Stimulated activated CD8-positive, alpha-beta memory T cell treated with anti-CD3 and anti-CD28 coated beads, Interleukin-2, amount 100 ng/mL, for 48 hours (primary cell): ENCODE measurements around the gene CLIC6.

Experiments used
- DNase-seq, 2 donors: peaks; one replicate each; pipeline ENCODE4 v3.0.0-alpha.2; 2020; ENCODE audit warnings: low read depth in 2 of 2

The CLIC6 gene

DNA sequence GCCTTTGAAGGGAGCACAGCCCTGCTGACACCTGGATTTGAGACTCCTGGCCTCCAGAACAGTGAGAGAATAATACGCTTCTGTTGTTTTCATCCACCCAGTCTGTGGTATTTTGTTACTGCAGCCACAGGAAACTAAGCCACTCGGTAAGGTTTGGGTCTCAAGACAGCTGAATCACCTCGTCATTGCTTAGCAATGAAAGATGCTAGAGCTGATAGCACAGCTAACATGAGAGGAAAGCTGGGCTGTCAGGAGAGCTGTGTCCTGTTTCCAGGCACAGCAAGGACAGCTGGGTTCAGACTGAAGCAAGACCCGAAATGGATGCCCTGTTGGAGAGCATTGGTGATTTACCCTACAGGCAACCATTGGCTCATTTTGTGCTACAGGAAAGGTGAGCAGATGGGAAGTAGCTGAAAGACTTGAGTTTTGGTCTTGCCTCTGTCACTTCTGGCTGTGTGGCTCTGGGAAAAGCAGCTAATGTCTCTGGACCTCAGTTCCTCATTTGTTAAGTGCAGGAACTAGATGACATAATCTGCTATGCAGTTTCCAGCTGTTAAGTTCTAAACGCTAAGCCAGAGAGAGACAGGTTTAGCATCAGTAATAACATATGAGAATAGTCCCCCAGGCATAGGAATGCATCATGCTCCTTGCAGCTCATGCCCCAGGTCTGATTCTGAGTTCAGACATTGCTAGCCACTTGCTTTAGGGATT is 58.0 kb downstream of the CLIC6 start:
- DNase-seq = no peak

DNA sequence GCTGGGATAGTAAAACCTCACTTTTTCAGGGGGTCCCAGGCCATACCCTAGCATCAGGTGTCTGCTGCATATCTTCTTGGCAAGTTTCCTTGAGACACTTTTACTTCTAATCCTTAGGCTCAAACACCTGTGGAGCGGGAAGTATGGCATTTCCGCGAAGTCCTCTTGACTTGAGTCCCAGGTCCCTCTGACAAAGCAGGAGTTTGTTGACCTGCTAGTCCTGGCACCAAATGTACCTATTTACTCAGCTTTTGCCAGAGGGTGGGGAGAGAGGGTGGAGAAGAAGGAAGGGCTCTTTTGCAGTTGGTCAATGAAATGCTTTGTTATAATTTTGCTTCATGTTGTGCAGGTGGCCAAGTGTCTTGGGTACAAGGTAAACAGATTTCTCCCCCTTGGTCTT is 59.7 kb downstream of the CLIC6 start:
- no peak for DNase-seq

DNA sequence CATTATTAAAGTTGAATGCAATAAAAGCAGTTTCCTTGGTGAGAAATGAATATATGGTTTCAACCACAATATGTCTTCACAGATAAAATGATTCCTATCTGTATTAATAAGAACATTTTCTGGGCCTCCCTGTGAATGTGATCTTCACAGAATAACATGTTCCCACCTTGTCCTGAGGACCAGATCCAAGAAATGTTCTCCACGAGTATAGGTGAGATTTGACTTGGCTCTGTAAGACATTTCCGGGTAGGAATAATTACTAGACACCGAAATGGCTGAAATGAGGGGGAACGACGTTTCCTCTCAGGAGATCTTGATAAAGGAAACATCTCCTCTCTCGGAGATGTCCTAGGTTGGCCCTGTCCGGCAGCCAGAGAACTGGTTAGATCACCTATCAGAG is 61.4 kb downstream of the CLIC6 start:
- no peak for DNase-seq

DNA sequence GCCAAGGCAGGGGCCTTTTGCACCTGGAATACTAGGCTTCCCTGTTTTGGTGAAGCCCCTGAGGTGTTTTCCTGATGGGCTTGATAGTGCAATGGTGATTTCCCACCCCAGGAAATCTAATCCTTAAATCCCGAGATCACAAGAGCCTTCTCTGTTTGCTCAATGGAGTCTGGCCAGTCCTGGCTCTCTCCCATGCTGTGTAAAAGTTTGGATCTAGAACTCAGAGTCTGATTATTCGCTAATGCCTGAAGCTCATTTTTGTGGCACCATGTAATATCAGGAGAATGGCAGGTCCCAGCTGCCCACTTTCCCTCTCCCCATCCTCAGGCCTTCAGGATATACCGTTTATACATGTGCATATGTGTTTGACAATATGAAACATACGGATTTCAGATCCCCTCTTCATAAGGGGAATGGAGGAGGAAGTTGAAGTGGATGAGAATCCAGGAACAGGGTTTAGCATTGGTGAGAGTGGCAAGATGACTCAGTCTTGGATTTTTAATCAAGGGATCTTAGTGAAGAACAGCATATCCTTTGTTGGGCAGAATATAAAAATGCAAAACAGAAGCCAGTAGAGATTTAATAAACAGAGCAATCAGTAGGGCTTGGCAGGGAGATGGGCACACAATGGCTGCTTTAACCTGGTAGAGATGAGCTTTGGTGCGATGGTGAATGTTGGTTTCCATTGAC is 62.1 kb downstream of the CLIC6 start:
- DNase-seq = no peak

DNA sequence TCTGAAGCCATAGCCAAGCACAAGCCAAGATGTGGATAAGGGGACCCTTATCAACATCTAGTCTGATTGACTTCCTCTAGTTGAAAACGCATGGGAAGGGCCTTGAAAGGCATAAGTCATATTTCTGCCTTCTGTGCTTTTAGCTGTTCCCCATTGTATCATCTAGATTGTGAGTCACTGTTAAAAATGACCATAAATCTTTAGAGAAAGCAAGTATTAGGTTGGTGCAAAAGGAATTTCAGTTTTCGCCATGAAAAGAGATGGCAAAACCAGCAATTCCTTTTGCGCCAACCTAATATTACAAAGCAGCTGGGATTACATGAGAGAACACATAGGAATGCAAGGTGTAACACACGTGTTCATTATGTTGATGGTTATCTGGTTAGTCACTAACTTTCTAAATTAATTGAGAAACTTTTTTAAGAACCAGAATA is 63.6 kb downstream of the CLIC6 start:
- DNase-seq = no peak

DNA sequence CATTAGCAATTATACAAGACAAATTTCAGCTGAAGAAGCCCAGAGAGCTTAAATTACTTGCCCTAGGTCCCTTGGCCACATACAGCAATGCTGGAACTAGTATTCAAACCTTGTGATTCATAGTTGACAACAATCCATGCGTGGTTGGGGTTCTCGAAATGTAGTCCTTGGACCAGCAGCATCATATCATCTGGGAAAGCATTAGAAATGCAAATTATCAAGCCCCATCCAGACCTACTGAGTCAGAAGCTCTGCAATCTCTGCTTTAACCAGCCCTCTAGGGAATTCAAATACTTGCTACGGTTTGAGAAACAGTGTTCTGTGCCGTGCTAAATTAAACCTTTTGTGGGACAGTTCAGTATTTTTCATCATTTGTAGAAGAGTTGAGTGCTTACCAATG is 65.1 kb downstream of the CLIC6 start:
- DNase-seq = no peak

DNA sequence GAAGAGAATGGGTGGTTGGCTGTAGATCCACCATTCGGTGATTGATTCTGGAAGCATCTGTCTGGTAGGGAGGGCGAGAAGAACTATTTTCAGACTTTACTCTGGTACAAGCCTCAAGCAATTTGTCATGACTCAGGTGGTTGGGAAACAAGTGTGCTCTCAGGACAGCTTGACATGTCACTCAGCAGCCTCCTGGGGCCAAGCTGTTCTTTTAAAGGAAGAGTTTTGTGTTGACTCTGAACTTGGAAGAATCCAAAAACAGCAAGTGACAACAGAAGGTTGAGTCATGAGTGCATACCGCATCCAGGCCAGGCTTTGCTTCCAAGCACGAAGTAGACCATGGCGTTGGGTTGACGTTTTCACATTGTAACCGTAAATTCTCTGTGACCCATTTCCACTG is 65.9 kb downstream of the CLIC6 start:
- DNase-seq = no peak

DNA sequence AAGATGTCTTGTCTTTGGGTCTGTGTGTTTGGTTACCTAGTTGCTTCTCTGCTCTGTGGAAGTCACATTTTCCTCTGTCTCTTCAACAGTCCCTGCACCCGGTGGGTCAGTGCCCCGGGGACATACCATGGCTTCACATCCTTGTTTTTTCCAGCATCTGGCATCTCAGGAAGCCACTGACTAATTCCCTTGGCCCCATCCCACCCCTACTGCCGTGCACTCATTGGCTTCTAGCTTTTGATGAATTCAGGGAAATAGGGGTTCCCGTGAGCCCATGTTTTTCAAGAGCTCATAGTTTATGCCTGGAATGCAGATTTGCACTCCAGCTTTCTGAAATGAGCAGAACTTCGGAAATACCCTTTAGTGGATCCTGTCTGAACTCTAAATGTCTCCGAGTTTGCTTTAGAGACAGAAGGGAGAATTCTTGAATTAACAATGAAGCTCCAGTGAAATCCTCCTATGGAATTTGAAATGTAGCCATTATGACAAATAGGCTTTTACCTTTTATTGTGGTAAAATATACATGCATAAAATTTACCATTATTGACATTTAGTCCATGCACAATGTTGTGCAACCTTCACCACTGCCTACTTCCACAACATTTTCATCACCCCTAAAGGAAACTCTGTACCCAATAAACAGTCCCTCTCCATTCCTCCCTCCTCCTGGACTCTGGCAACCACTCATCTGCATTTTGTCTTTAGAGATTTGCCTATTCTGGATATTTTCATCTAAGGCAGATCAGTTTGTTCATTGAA is 67.5 kb downstream of the CLIC6 start:
- DNase-seq = no peak

DNA sequence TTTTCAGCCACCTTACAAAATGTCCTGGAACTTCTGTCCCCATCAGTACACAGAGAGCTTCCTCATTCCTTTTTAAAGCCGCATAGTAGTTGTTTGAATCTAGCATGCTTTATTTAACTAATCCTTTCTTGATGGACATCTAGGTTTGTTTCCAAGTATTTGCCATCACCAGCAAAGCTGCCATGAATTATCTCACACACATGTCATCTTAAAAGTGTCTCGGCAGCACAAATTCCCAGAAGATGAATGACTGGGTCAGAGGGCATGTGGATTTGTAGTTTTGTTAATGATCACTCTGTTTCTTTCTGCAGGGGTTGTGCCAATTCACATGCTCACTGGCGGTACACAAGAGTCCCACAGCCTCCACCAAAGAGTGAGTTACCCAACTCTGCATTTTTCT is 68.3 kb downstream of the CLIC6 start:
- DNase-seq = no peak

DNA sequence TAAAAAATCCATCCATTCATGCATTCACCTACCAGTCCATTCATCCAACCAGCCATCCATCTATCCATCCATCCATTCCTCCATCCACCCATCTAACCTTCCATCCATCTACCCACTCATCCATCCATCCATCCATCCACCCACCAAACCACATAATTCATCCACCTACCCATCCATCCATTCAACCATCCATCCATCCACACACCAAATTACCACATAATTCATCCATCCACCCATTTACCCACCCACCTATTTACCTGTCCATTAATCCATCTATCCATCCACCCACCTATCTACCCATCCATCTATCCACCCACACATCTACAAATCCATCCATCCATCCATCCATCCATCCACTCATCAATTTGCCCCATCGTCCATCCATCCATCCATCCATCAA is 71.4 kb downstream of the CLIC6 start:
- DNase-seq = no peak

DNA sequence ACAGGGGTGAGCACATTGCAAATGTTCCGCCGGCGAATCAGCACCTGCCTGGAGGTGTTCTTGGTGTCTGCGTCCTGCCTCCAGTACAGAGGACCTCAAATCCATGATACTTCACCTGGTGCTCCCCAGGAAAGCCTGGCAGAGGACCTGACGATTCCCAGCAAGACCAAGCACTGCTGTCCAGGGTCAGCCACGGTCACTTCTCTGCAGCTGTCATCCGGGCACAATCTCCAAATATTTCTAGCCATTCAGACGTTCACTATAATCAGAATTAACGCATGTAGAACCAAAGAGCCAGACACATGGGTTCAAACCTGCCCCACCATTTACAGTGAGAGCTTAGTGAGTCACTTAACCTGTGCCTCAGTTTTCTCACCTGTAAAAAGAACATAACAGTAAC is 74.5 kb downstream of the CLIC6 start:
- DNase-seq = no peak

DNA sequence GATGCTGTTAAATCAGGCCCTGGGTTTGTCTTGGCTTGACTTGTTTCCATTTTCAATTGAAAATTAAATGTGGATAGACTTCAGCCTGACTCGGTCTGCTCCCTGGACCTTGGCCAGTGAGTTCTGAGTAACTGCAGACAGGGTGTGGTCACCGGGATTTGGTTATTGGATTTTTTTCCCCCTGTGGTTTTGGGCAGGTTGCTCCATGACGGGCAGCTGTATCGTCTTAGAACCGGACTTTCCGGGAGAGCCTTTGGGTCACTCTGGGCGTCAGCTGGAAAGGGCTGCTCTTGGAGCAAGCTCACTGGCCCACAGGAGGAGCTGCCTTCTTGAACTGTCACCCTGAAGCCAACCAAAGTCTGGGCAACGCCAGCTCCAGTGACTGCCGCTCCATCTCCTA is 75.0 kb downstream of the CLIC6 start:
- no peak for DNase-seq

DNA sequence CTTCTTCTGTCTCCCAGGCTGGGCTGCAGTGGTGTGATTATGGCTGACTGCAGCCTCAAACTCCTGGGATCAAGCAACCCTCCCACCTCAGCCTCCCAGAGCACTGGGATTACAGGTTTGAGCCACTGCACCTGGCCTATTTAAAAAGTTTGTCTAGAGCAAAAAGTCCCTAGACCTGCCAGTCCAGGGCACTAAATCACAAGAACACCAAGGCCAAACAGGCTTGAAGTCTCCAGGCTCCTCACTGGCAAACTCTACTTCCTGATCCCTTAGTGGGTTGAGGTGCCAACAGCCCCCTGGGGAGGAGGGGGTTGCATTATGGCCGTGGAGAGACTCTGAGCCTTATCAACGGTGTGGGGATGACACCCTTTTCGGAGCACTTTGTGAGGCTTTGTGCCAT is 76.0 kb downstream of the CLIC6 start:
- DNase-seq = no peak

DNA sequence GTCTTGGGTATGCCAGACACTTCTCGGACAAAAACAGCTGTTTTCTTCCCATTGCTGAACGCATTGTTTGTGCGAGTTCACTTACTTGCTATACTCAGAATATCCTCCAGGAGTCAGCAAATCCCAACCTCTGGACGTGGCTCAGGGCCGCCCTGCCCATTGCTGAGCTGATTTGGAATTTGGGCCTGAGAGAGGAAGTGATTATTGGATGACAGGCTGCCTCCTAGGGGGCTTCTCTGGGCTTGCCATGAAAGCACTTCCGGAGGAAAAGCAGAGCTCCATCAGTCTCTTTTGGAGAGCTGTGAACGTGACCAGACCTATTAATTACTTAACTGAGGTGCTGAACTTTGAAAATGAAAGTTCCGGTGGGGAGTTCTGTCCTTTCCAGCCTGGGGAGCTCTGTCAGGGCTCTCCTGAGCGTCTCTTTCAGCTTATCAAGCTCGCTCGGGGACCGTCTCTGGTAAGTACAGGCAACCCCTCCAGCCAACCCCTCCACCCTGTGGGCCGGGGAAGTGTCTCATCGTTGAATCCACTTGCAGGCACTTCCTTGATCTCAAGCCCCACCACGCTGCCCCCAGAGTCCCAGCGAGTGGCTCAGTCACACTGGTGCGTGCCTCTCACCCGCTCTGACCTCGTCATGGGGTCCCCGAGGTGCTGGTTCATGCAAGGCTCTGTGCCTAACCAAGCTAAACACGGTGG is 76.9 kb downstream of the CLIC6 start:
- peak; percentile 31 to 33 for DNase-seq

DNA sequence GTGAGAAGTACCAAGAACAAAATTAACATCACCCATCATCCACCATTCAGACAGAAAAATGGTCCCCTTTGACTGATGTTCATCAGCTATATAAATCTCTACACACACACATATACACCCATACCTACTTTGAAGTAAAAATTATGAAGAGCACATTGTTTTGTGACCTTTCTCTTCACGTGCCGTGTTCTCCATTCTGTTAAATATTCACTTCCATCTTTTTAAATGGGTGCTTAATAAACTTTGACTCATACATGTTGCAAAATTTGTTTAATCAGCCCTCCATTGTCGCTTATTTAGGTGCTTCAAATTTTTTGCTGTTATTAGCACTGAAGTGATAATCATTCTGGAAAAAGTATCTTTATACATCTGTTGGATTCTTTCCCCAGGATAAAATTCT is 80.1 kb downstream of the CLIC6 start:
- no peak for DNase-seq

DNA sequence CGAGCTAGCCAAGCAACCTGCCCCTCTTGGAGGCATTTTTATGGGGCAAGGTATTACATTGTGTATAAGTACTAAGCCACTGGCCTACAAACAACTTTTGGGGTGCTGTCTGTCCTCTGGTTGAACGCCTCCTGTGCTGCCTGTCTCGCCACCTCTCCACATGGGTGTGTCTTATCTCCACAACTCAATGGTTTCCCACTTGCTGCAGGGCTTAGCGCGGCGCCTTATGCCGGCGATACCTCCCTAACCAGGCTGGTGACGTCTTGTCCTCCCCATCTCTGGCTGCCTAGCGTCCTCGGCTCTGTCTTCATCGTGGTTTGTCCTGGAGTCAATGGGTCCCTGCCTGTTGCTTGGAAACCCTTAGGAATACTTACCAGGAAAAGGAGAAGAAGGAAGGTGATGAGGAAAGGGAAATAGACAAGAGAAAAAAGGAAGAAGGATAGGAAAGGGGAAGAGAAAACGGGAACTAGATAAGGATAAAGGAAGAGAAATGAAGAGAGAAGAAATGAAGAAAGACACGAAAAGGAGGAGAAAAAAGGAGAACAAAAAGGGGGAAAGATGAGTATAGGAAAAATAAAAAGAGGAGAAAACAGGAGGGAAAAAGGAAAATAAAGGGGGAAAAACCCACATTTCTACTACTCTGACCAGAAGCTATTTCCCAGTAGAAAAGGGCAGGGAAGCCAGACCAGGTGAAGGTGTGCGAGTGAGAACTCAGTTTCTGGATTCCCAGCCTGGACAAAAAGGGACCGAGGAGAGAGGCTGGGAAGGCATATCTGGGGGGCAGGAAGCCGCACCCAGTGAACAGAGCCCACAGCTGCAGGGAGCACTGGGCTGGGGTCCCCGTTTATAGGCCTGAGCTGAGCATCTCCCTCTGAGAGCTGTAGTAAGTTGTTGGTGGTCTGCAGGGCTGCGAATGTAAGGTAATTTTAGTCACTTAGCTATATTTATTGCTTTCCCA is 86.2 kb downstream of the CLIC6 start:
- no peak for DNase-seq

DNA sequence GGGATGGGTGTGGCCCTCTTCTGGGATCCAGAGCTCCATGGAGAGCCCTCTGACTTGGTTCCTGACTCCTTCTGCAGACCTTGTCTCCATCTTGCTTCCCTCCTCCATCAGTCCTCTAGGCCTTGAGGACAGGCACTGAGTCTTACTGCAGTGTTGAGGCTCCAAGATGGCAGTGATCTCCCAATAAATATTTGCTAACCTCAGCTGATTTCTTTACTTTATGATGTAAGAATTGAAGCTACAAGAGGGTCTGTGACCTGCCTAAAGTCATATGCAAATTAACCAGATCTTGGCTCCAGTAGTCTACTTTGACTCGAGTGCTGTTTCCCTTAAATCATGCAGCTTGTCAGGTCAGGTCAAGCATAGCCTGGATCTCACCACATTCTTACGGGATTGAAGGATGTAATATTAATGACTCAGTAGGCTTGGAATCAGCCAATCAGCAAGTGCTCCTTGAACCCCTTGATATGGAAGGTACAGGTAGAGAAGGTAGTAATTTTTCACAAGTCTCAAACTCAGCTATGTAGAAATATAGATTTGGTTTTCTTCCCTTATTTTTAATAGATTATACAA is 93.0 kb downstream of the CLIC6 start:
- no peak for DNase-seq

DNA sequence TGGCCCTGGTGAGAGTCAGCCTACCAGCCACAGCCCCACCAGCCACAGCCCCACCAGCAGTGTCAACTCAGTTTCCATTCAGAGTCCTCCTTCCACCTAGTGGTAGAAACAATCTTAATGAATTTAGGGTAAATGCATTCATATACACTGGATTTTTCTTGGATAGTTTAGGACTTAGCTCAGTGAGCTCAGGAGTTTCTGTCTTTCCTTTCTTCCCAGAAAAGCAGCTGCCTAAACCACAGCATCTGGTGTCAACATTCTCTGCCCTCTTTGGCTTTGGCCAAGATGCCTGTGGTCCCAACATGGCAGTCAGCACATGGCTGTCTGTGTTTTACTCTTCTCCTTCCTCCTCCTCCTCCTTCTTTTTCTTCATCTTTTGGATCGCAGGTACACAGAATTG is 94.0 kb downstream of the CLIC6 start:
- DNase-seq = no peak

DNA sequence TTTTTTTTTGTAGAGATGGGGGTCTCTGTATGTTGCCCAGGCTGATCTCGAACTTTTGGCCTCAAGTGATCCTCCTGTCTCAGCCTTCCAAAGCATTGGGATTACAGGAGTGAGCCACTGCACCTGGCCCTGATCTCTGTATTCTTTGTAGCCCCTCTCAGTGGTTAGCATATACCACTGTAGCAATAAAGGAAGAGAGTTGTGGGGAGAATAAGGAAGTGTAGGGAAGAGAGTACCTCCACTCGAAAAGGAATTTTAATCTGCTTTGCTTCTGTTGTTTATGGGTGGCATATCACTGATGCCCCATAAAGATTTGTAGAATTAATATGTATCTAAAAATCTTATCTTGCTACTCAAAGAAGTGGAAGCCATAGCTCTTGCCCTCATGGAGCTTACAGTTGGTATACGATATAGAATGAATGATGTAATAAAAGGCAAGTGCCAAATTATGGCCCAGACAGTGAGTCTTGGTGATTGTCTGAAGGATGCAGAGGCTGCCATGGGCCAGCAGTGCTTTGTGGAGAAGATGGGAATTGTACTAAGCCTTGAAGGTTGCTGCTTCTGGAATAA is 96.0 kb downstream of the CLIC6 start:
- DNase-seq = no peak

DNA sequence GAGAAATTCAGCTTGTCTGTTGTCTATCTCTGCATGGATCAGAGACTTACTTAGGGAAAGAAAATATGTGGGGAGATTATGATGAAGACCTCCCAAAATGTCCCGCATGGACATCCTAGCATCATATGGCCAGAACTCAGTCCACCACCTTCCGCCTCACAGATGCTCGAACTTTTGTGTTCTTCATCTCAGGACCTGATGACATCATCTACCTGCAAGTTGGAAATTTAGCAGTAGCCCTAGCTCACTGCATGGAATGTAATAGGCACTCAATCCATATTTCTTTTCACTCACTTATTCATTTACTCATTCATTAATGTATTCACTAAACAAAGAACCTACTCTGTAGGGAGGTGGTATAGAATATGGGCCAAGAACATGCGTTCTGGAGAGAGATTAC is 96.8 kb downstream of the CLIC6 start:
- DNase-seq = no peak

DNA sequence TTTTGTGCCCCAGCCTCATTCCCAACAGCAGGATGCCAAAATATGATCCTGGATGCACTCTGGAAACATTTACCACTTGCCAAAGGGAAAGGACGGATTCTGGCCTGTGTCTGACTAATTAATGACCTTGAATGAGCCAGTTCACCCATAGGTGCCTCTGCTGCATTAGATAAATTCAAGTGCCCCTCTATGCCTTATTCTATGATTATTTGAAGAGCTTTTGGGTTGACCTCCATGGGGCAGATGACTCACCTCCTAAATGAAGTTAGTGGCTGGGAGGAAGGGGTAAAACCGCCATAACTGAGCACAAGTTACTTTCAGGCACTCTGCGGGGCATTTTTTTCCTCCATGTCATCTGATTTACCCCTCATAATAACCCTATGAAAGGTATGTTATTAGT is 98.1 kb downstream of the CLIC6 start:
- no peak for DNase-seq
